CD4-positive, alpha-beta T cell treated with Interleukin-15 for 1 hour (primary cell): ENCODE data around the gene STAT6.

Source experiments
- DNase-seq: peaks from one replicate; pipeline ENCODE4 v3.0.0-alpha.2; 2020

STAT6 gene

DNA sequence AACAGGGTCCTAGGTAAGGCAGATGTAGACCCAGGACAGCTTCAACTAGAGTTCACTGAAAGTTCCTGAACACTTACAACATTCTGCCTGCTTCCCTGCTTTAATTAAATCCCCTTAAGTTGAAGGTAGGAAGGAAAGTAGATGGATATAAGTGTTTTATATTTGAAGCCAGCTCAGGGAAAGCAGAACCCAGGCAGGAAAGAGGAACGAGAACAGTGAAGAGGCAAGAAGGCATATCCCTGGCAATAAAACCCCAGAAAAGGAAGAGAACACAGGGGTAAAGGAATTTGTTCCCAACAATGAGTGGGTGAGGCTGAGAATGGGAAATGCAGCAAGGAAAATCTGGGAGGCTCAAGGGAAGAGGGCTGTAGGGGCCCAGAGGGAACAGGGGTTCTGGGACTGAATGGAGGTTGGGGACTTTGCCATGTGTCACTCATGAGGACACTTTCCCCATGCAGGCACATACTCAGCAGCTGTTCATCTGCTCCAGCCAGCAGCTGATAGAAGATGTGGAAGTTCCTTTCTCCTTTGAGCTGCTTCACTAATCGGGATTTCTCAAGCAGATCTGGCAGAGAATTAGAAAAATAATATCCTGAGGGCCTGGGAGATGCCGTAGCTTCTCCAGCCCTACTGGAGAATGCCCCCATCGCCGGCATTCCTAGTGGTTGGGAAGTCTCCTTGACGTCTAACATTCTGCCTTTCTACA is 64.9 kb downstream of the STAT6 start:
- DNase-seq: no peak
